GM12892 (cell line): ENCODE results near the gene EGFL8.
"Not testable (repeated sequence)": the region's sequence is repeated elsewhere in the genome, so short reads cannot be mapped to it uniquely, and the experiment has no call there.

Experiments used
- DNase-seq: peaks from one replicate; pipeline ENCODE4 v3.0.0; 2011; ENCODE audit not compliant: insufficient read length
- FAIRE-seq: peaks from 2 replicates; lab custom pipeline; 2011; peaks lifted over from hg19 to GRCh38; lab: Jason Lieb, UNC
- POLR2A ChIP-seq: IDR thresholded peaks from 2 replicates; pipeline ENCODE4 v1.6.1; 2011; ENCODE audit warnings: low read depth, low read length, control low read depth
- POLR2AphosphoS5 ChIP-seq: IDR thresholded peaks from 2 replicates; pipeline ENCODE4 v1.6.1; 2011; ENCODE audit warnings: low read depth, low read length, control low read depth
- TAF1 ChIP-seq: IDR thresholded peaks from 2 replicates; pipeline ENCODE4 v1.6.1; 2011; ENCODE audit warnings: low read depth, mild to moderate bottlenecking, control low read depth, low read length, borderline replicate concordance

Gene EGFL8

DNA sequence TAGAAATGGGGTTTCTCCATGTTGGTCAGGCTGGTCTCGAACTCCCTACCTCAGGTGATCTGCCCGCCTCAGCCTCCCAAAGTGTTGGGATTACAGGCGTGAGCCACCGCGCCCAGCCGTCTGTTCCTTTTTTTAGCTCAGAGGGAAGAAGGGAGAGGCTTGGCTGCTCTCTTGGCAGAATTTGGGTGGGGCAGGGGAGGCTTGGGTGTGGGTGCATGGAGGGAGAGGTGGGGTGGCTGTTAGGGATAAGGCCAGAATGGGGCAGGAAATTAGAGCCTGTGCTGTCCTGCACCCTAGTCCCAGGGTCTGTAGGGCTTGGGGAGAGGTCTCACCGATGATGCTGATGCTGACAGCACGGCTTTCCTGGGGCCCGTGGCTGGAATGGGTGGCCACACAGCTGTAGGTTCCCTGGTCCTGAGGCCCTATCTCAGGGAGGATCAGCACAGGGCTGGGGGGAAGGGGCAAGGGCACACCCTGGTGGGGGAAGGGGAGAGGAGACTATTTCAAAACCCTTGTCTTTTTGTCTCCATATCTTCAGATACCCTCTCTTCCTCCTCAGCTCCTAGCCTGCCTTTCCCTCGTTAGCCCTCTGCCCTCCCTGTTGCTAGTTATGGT is 17.6 kb downstream of the EGFL8 start:
- FAIRE-seq, result no peak
- DNase-seq, result no peak
- TF ChIP-seq POLR2A (no peak), POLR2AphosphoS5 (no peak), TAF1 (no peak)

DNA sequence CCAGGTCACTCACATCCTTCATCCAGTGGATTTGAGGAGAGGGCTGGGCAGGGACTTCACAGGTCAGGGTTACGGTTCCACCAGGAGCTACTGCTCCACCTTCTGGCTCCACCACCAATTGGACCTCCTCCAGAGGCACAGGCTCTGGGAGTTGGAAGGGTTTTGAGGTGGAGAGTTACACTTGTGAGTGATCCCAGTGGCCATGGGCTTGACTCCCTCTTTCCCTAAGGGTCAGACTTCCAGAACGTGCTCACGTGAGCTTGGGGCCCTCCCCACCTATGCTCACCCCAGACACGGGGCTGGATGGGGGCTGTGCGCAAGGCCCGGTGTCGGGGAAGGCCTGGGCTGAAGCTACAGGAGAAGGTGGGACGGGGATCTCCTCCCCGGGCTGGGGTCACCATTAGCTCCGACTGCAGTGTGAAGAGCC is 18.2 kb downstream of the EGFL8 start:
- no peak for DNase-seq
- TF ChIP-seq POLR2AphosphoS5 (no peak), TAF1 (no peak), POLR2A (no peak)
- no peak for FAIRE-seq

DNA sequence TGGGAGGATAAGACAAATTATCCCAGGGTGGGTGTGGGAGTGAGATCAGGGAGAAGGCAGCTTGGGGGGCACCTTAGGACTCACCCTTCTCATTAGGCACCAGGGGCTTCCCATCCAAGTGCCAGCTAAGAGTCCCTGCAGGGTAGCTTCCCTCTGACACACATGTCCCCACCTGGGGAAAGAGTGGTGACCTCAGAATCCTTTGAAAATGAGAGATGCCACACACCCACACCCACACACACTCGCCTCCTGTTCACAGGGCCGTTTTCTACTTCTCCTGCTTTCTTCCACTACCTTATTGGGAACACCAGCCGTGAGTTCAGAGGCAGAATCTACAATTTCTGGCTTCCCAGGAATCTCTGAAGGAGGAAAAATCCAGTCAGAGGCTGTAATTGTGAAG is 18.6 kb downstream of the EGFL8 start:
- no peak for FAIRE-seq

DNA sequence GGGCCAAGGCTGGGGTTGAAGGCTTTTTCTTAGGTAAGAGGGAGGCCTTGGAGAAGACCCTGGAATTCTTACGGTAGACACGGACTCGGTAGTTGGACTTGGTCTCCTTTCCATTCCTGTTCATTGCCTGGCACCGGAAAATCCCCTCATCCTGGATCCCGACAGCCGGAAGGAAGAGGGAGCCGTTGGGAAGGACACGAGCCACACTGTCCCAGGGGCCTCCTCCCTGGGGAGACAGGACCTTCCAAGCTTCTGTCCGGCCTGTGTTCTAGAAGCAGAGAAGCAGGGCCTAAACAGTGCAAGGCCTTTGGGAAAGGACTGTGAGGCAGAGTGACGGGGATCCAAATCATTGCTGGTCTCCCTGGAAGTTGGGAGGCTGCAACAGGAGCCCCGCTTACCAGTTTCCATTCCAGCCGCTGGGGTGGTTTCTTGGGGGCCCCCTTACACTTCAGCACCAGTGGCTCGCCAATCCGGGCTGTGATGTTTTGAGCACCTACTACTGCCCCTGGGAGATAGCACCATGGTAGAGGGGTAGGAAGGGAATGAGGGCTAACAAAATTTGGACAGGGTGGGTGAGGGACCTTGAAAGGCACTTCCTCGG is 19.2 kb downstream of the EGFL8 start:
- FAIRE-seq (no peak), DNase-seq (no peak)
- TF ChIP-seq TAF1 (no peak), POLR2AphosphoS5 (no peak), POLR2A (no peak)

More for the DNA sequence above, 18.6 kb downstream of the EGFL8 start:
- no peak for DNase-seq
- no peak for TF ChIP-seq POLR2AphosphoS5
- no peak for TF ChIP-seq POLR2A

DNA sequence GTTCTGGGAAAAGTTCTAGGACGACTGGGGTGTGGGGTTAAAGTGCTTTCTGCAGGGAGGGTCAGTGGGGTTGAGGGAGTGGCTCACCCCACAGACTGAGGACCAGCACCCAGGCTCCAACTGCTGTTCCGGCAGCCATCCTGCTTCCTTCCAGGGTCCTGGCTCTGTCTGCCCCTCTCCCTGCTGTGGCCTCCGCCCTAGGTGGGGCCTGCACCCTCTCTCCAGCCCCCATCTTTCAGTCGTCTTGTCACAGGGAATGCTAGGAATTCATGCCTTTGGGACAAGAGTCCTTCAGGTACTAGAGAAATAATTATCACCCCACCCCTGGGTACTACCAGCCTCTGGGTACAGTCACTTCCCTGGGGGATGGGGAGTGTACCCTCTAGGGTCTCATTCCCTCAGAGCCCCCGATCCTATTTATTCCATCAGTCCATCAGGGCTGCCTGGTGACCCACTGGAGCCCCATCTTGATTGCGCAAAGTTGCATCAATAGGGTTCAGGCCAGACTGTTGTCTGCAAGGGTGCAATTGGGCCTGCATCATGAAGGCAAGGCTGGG is 19.8 kb downstream of the EGFL8 start, which contains the start of gene AGER:
Gene AGER, minus strand, starts transcription at position 170 of the 557 bp plus-strand sequence. Its CDS starts 31 bp downstream, at position 139.
- DNase-seq (no peak), FAIRE-seq (no peak)
- peak; percentile 36; the same call in 1 of the 2 replicates for TF ChIP-seq POLR2A
- TF ChIP-seq POLR2AphosphoS5, result peak; percentile 71
- no peak for TF ChIP-seq TAF1

DNA sequence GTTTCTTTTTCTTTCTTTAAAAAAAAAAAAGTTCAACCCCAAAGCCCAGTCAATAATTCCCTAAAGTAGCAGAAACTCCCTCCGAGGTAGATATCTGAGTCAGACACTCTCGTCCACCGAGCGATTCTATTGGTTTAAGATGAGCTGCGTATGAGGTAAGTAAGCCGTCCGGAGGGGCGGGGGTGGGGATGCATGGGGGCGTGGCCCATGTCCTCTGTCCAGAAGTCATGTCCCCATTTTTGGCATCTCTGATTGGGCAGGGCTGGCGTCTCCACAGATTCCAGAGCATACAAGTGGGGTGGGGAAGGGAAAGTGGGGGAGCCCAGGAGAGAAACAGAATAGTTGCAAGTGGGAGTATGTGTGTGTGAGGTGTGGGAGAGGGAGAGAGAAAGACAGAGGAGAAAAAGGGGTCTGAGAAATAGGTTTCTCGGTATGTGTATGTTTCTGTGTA is 21.3 kb downstream of the EGFL8 start:
- not testable (repeated sequence) for DNase-seq
- FAIRE-seq, result peak; percentile 84

DNA sequence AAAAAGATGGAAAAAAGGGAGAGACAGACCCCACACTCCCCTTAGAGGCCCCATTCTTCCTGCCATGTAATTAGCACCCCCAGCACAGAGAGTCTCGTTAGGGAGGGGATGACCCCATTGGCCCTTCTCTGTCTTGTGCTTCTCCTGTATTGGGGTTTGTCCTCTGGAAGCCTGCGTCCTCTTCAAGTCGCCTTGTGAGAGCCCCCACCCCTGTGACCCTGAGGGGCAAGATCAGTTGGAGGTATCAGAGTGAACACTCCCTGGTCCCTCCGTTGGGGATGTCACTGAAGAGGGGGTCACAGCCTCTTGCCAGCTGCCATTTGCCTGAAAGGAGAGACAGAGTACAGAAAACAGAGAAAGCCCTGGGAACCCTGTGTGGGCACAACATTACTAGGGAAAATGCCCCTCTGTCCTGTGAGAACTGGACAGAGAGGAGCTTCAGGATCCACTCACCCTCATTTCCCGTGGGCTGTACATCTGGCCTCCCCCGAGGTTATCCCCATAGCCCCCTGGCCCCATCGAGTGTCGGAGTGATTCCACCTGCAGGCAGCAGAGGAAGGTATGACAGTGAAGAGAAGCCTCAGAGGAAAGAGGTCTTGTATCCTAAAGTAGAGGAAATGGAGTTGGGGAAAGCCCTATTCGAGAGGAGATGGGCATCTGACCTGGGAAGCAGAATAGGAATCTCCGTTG is 21.9 kb downstream of the EGFL8 start:
- peak; percentile 14 for FAIRE-seq
- DNase-seq, result not testable (repeated sequence)

DNA sequence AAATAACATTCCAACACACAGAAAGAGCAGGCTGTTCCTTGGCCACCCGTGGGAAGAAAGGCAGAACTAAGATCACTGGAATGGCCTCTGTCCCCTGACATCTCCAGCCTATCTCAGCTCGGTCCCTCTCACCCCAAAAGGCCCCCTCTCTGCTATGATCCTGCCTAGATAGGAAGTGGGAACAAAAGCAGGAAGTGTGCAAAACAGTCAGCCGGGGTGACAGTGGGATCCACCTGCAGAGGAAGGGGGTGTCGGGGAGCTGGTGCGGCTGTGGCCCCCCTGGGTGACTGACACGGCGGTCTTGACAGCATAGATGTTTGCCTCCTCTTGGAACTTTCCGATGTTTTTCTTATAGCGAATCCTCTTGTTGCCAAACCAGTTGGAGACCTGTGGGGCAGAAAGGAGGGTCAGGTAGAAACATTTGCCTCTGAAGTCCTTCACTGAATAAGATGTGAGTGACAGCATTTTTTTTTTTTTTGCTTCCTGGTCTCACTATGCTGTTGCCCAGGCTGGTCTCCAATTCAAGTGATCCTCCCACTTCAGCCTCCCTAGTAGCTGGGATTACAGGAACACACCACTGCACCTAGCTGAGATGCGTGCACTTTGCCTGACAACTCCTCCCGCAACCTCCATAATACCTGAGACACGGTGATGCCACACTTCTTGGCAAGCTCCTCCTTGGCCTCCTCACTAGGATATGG is 22.8 kb downstream of the EGFL8 start:
- no peak for FAIRE-seq
- TF ChIP-seq POLR2AphosphoS5 (no peak), TAF1 (no peak), POLR2A (no peak)
- DNase-seq, result no peak

DNA sequence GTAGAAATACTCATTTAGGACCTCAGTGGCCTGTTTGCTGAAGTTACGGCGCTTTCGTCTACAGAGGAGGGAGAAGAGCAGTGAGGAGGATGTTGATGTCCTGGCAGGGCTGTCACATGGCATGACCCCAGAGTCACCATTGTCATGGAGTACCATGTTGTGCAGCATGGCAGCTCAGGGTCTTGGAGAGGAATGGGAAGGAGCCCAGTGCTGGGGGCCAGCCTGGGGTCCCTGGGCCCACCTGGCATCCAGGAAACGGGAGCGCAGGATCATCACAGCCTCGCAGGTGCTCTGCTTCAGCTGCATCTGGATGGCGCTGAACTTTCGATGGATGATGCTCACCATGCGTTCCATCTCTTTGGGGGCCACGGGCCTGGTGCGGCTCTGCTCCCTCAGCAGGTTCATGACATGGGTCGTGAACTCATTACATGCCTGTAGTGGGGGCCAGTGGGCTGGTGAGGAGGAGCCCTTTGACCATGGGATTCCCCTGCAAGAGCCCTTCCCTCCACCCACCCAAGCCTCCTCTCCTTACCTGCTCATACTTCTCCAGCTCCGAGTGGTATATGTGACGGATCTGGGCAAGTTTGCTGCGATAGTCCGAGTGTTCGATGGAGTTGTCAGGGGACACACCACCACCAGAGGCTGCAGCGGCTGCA is 23.5 kb downstream of the EGFL8 start:
- not testable (repeated sequence) for FAIRE-seq, DNase-seq

GRCh38 chr6:32188381-32189068 is 24.1 kb downstream of the EGFL8 start:
- TF ChIP-seq POLR2AphosphoS5 (no peak), POLR2A (no peak), TAF1 (no peak)
- FAIRE-seq, result no peak
- DNase-seq, result no peak
